Measurements from ENCODE around the gene CHMP3. TPM values are rescaled to one million over a fixed set of nuclear protein-coding genes. Genes with fewer than 3 reads are reported as not detected.
"Not testable (repeated sequence)": the region's sequence is repeated elsewhere in the genome, so short reads cannot be mapped to it uniquely, and the experiment has no call there.

The CHMP3 gene
- total RNA-seq, 1 experiment from 2014 or later: 129 TPM

- H3K9me3 ChIP-seq (ENCODE audit: control insufficient read depth, insufficient read depth, low read depth, low read length): no peaks in the 10 kb centered on the region
- H3K27me3 ChIP-seq (ENCODE audit: control insufficient read depth, insufficient read depth, low read length): no peaks in the 10 kb centered on the region
- no TSS peak for BruUV-seq (replicated peaks)
- DNase-seq (ENCODE audit: low read depth, low spot score) (no peak), ATAC-seq (no peak)
- CTCF ChIA-PET: no interaction called here
- intact Hi-C loops (cut with micrococcal nuclease; ENCODE audit: unreplicated experiment): no loop called here
- H3K4me1 ChIP-seq (ENCODE audit: control insufficient read depth, insufficient read depth, low read length): no peaks in the 10 kb centered on the region
- POLR2A ChIA-PET: no interaction called here
- in situ Hi-C loops (cut with HindIII; ENCODE audit: low pct_unique_long_range_greater_than_20kb, low sequenced_read_pairs): no loop called here
- no peak for TF ChIP-seq REST (IDR thresholded peaks at IDR 0.05; ENCODE audit: insufficient read depth in 1 of 2, low read depth in 2 of 2, low read length in 1 of 2)
- peaks cover 2% of the 10 kb centered on the region for H3K36me3 ChIP-seq (ENCODE audit: control insufficient read depth, insufficient read depth, low read length)
- H3K27ac ChIP-seq (ENCODE audit: low read length): no peak overlapping the region
- H3K4me3 ChIP-seq (ENCODE audit: low read depth in 2 of 2, low read length in 2 of 2): no peak overlapping the region
Observed at GRCh38 chr2:86499326-86499725, 63.9 kb downstream of the CHMP3 start.

GRCh38 chr2:86498468-86499260, 64.6 kb downstream of the CHMP3 start:
- no peaks in the 10 kb centered on the region for H3K9me3 ChIP-seq (ENCODE audit: control insufficient read depth, insufficient read depth, low read depth, low read length)
- H3K4me3 ChIP-seq (ENCODE audit: low read depth in 2 of 2, low read length in 2 of 2): no peak overlapping the region
- CTCF ChIA-PET: no interaction called here
- no peak for ATAC-seq
- no peak for TF ChIP-seq POLR2AphosphoS5 (IDR thresholded peaks at IDR 0.05; ENCODE audit: low read depth, low read length)
- no peak for TF ChIP-seq TCF7L2 (IDR thresholded peaks at IDR 0.05; ENCODE audit: low read depth, low read length)
- no peak for TF ChIP-seq REST (IDR thresholded peaks at IDR 0.05; ENCODE audit: insufficient read depth in 1 of 2, low read depth in 2 of 2, low read length in 1 of 2)
- TF ChIP-seq SIN3A (IDR thresholded peaks at IDR 0.05; ENCODE audit: borderline replicate concordance, insufficient read depth, low read depth, low read length): no peak
- TF ChIP-seq CTCF (IDR thresholded peaks at IDR 0.05): no peak
- no peak for DNase-seq (ENCODE audit: low read depth, low spot score)
- in situ Hi-C loops (cut with HindIII; ENCODE audit: low pct_unique_long_range_greater_than_20kb, low sequenced_read_pairs): no loop called here
- BruUV-seq (replicated peaks): no TSS peak
- peaks cover 5% of the 10 kb centered on the region for H3K36me3 ChIP-seq (ENCODE audit: control insufficient read depth, insufficient read depth, low read length)
- intact Hi-C loops (cut with micrococcal nuclease; ENCODE audit: unreplicated experiment): no loop called here
- no peaks in the 10 kb centered on the region for H3K4me1 ChIP-seq (ENCODE audit: control insufficient read depth, insufficient read depth, low read length)
- POLR2A ChIA-PET: no interaction called here
- H3K27ac ChIP-seq (ENCODE audit: low read length): no peak overlapping the region
- H3K27me3 ChIP-seq (ENCODE audit: control insufficient read depth, insufficient read depth, low read length): no peaks in the 10 kb centered on the region

- ATAC-seq; BruUV-seq (replicated peaks); H3K4me3 ChIP-seq (ENCODE audit: low read depth in 2 of 2, low read length in 2 of 2); in situ Hi-C loops (cut with HindIII; ENCODE audit: low pct_unique_long_range_greater_than_20kb, low sequenced_read_pairs); H3K9me3 ChIP-seq (ENCODE audit: control insufficient read depth, insufficient read depth, low read depth, low read length); DNase-seq (ENCODE audit: low read depth, low spot score); intact Hi-C loops (cut with micrococcal nuclease; ENCODE audit: unreplicated experiment); CTCF ChIA-PET; H3K4me1 ChIP-seq (ENCODE audit: control insufficient read depth, insufficient read depth, low read length); H3K27ac ChIP-seq (ENCODE audit: low read length); H3K27me3 ChIP-seq (ENCODE audit: control insufficient read depth, insufficient read depth, low read length): not testable (repeated sequence)
- POLR2A ChIA-PET: interaction anchor here (0.6 kb wide), 1 partner anchor 108 kb away, joined by 10 read pairs; no protein-coding TSS in a partner anchor
- H3K36me3 ChIP-seq (ENCODE audit: control insufficient read depth, insufficient read depth, low read length): peaks cover 23% of the 10 kb centered on the region
Observed at GRCh38 chr2:86496391-86496790, 66.9 kb downstream of the CHMP3 start.

Data from Panc1 (cell line).